Smooth muscle cell (in vitro differentiated cells): ENCODE data around the gene DOCK9. TPM values are rescaled to one million over a fixed set of nuclear protein-coding genes. Genes with fewer than 3 reads are reported as not detected.

Experiments used
- DNase-seq: peaks from one replicate; lab custom pipeline; 2025; ENCODE audit not compliant: unreplicated experiment; lab: John Stamatoyannopoulos, UW
- H2AFZ ChIP-seq: fragments of 200-600 bp; sonication (generic); 2 replicates; pipeline ENCODE4 v1.6.0; 2016; ENCODE audit warnings: antibody characterized with exemption, low read depth, mild to moderate bottlenecking
- H3F3A ChIP-seq: fragments of 200-600 bp; sonication (generic); 2 replicates; pipeline ENCODE4 v1.6.0; 2017; ENCODE audit warnings: antibody characterized with exemption, low read depth
- H3K27ac ChIP-seq: fragments of 200-600 bp; sonication (generic); 2 replicates; pipeline ENCODE4 v1.5.1; 2016; ENCODE audit warnings: low read depth, mild to moderate bottlenecking
- H3K27me3 ChIP-seq: fragments of 200-600 bp; sonication (generic); 2 replicates; pipeline ENCODE4 v1.6.1; 2016; ENCODE audit warnings: low read depth, mild to moderate bottlenecking
- H3K36me3 ChIP-seq: fragments of 200-600 bp; sonication (generic); 2 replicates; pipeline ENCODE4 v1.5.1; 2016; ENCODE audit warnings: low read depth
- H3K4me1 ChIP-seq: fragments of 200-600 bp; sonication (generic); 2 replicates; pipeline ENCODE4 v1.5.1; 2016; ENCODE audit warnings: low read depth
- H3K4me2 ChIP-seq: fragments of 200-600 bp; sonication (generic); 2 replicates; pipeline ENCODE4 v1.6.0; 2016; ENCODE audit warnings: mild to moderate bottlenecking
- H3K4me3 ChIP-seq: fragments of 200-600 bp; sonication (generic); 2 replicates; pipeline ENCODE4 v1.5.1; 2016; ENCODE audit warnings: mild to moderate bottlenecking
- H3K79me2 ChIP-seq: fragments of 200-600 bp; sonication (generic); 2 replicates; pipeline ENCODE4 v1.6.0; 2016; ENCODE audit warnings: low read depth, mild to moderate bottlenecking
- H3K9ac ChIP-seq: fragments of 200-600 bp; sonication (generic); 2 replicates; pipeline ENCODE4 v1.6.0; 2016; ENCODE audit warnings: low read depth
- H3K9me3 ChIP-seq: fragments of 200-600 bp; sonication (generic); replicated peaks from 2 replicates; pipeline ENCODE4 v1.5.1; 2016; ENCODE audit warnings: low read depth
- H4K20me1 ChIP-seq: fragments of 200-600 bp; sonication (generic); 2 replicates; pipeline ENCODE4 v1.6.0; 2016; ENCODE audit warnings: low read depth
- CTCF ChIP-seq: fragments of 200-600 bp; sonication (generic); IDR thresholded peaks from 2 replicates; pipeline ENCODE4 v1.5.1; 2017; ENCODE audit warnings: borderline replicate concordance, mild to moderate bottlenecking, antibody characterized with exemption; ENCODE audit not compliant: insufficient read depth, poor library complexity, severe bottlenecking
- WGBS: methylation state at CpG from one replicate; pipeline ENCODE4 v1.1.7; 2016; ENCODE audit warnings: low lambda C conversion rate; 5-methylcytosine and 5-hydroxymethylcytosine counted together
- polyA plus RNA-seq: library from polyadenylated mRNA; unstranded; fragments of >200 nt; fragmentation: Nextera tagmentation; extraction: Ambion mirVana; gene quantifications from 2 replicates; pipeline ENCODE4 v1.2.1, GENCODE V29; 2016
- total RNA-seq: library from RNA; depleted of rRNA; stranded (reverse); fragments of >200 nt; gene quantifications from 2 replicates; pipeline ENCODE4 v1.2.3, GENCODE V29; 2014

The DOCK9 gene
- total and polyA plus RNA-seq, 2 experiments from 2014 or later = 5.7 to 25.1 TPM

GRCh38 chr13:98979012-98979660 lies 1.3 kb upstream of the DOCK9 start:
- Histone ChIP-seq H2AFZ (no peak overlapping the region), H3K9me3 (no peaks in the 10 kb centered on the region), H3K4me3 (no peak overlapping the region), H3K9ac (no peak overlapping the region), H3K36me3 (no peaks in the 10 kb centered on the region), H3K4me1 (peaks cover 27% of the 10 kb centered on the region), H3K27me3 (no peaks in the 10 kb centered on the region), H3K79me2 (no peaks in the 10 kb centered on the region), H4K20me1 (no peaks in the 10 kb centered on the region), H3K27ac (peak overlapping the region; percentile 70), H3K4me2 (no peak overlapping the region), H3F3A (peaks cover 18% of the 10 kb centered on the region)
- WGBS = 86% methylated on average over 9 of the region's 9 CpGs
- DNase-seq = no peak
- TF ChIP-seq CTCF = no peak

GRCh38 chr13:98978280-98978679 lies 416 bp upstream of the DOCK9 start:
- TF ChIP-seq CTCF = no peak
- no peak for DNase-seq
- H3K27me3 ChIP-seq = no peaks in the 10 kb centered on the region
- peaks cover 18% of the 10 kb centered on the region for H3F3A ChIP-seq
- H3K9me3 ChIP-seq = no peaks in the 10 kb centered on the region
- H3K9ac ChIP-seq = peak overlapping the region; percentile 10
- peak overlapping the region; percentile 35 for H3K4me3 ChIP-seq
- H2AFZ ChIP-seq = no peak overlapping the region
- H3K27ac ChIP-seq = peak overlapping the region; percentile 70
- peak overlapping the region; percentile 83 for H3K4me2 ChIP-seq
- H3K79me2 ChIP-seq = no peaks in the 10 kb centered on the region
- 32% methylated on average over 3 of the region's 3 CpGs for WGBS
- H4K20me1 ChIP-seq = no peaks in the 10 kb centered on the region
- H3K36me3 ChIP-seq = no peaks in the 10 kb centered on the region
- peaks cover 27% of the 10 kb centered on the region for H3K4me1 ChIP-seq

GRCh38 chr13:98976941-98977340 lies 923 bp downstream of the DOCK9 start:
- Histone ChIP-seq H3K9me3 (no peaks in the 10 kb centered on the region), H3K79me2 (no peaks in the 10 kb centered on the region), H3K27me3 (no peaks in the 10 kb centered on the region), H3K4me2 (peak overlapping the region; percentile 83), H4K20me1 (no peaks in the 10 kb centered on the region), H3K36me3 (no peaks in the 10 kb centered on the region), H3K9ac (peak overlapping the region; percentile 13), H3K4me1 (peaks cover 37% of the 10 kb centered on the region), H2AFZ (peak overlapping the region; percentile 2), H3F3A (peaks cover 26% of the 10 kb centered on the region), H3K27ac (peak overlapping the region; percentile 70), H3K4me3 (peak overlapping the region; percentile 35)
- WGBS = 0% methylated on average over 2 of the region's 2 CpGs
- TF ChIP-seq CTCF = no peak
- no peak for DNase-seq

- Histone ChIP-seq H3K27ac (peak overlapping the region; percentile 70), H4K20me1 (no peaks in the 10 kb centered on the region), H3K4me2 (peak overlapping the region; percentile 83), H3K4me3 (peak overlapping the region; percentile 35), H2AFZ (no peak overlapping the region), H3K4me1 (peaks cover 37% of the 10 kb centered on the region), H3K9ac (peak overlapping the region; percentile 13), H3K79me2 (no peaks in the 10 kb centered on the region), H3K36me3 (no peaks in the 10 kb centered on the region), H3K9me3 (no peaks in the 10 kb centered on the region), H3F3A (peaks cover 29% of the 10 kb centered on the region), H3K27me3 (no peaks in the 10 kb centered on the region)
- no peak for DNase-seq
- no peak for TF ChIP-seq CTCF
These were observed 1.5 kb downstream of the DOCK9 start for GRCh38 chr13:98976338-98976737.
